IMR-90 (cell line): ENCODE results near the gene CCNB2. TPM values are rescaled to one million over a fixed set of nuclear protein-coding genes. Genes with fewer than 3 reads are reported as not detected.

Source experiments
- ATAC-seq: fragments of 200-7000 bp; cut with Tn5 transposase; 2 replicates; pipeline ENCODE4 v1.9.1; 2020; ENCODE audit warnings: low read depth, mild to moderate bottlenecking, moderate library complexity
- BruUV-seq: library from RNA; stranded (reverse); fragments of 400-500 nt; replicated peaks from 2 replicates; lab custom pipeline; 2021; lab: Mats Ljungman, UMichigan
- CTCF ChIA-PET: fragments of 300-600 bp; formaldehyde crosslinking; extraction: SDS; loops from one replicate; lab custom pipeline; 2021; ENCODE audit warnings: antibody characterized with exemption; lab: Yijun Ruan, JAX
- POLR2A ChIA-PET: fragments of 300-600 bp; sonication (Branson Sonifier 250); formaldehyde crosslinking; loops from one replicate; lab custom pipeline; 2022; ENCODE audit warnings: antibody characterized with exemption; ENCODE audit not compliant: unreplicated experiment; lab: Charles Lee
- DNase-seq: peaks from one replicate; pipeline ENCODE4 v3.0.0; 2013
- H2AFZ ChIP-seq: replicated peaks from 2 replicates; pipeline ENCODE3; 2013; ENCODE audit warnings: low read length, mild to moderate bottlenecking; ENCODE audit not compliant: poor library complexity
- H2AK5ac ChIP-seq: 2 replicates; pipeline ENCODE4 v1.6.1; 2013; ENCODE audit warnings: low read depth, low read length, inconsistent platforms
- H2AK9ac ChIP-seq: replicated peaks from 2 replicates; pipeline ENCODE3; 2013; ENCODE audit warnings: mild to moderate bottlenecking, low read depth, low read length, moderate library complexity; ENCODE audit not compliant: poor library complexity
- H2BK120ac ChIP-seq: 2 replicates; pipeline ENCODE4 v1.6.1; 2013; ENCODE audit warnings: low read depth, low read length, inconsistent platforms
- H2BK15ac ChIP-seq: 3 replicates; pipeline ENCODE4 v1.6.1; 2013; ENCODE audit warnings: low read depth, low read length, inconsistent platforms
- H2BK20ac ChIP-seq: 2 replicates; pipeline ENCODE4 v1.6.1; 2013; ENCODE audit warnings: low read depth, mild to moderate bottlenecking, inconsistent platforms, low read length, moderate library complexity
- H2BK5ac ChIP-seq: 2 replicates; pipeline ENCODE4 v1.6.1; 2013; ENCODE audit warnings: mild to moderate bottlenecking, low read depth, low read length, inconsistent platforms; ENCODE audit not compliant: poor library complexity, severe bottlenecking
- H3K14ac ChIP-seq: replicated peaks from 2 replicates; pipeline ENCODE4 v1.6.1; 2013; ENCODE audit warnings: low read depth, low read length, inconsistent platforms
- H3K18ac ChIP-seq: 2 replicates; pipeline ENCODE4 v1.6.1; 2013; ENCODE audit warnings: low read depth, low read length, control low read depth
- H3K23ac ChIP-seq: 2 replicates; pipeline ENCODE4 v1.6.1; 2013; ENCODE audit warnings: low read depth, low read length, inconsistent platforms
- H3K27ac ChIP-seq: 2 replicates; pipeline ENCODE4 v1.5.1; 2013; ENCODE audit warnings: mild to moderate bottlenecking, control low read depth, low read length; ENCODE audit not compliant: insufficient read depth
- H3K27me3 ChIP-seq: 2 replicates; pipeline ENCODE4 v1.6.1; 2013; ENCODE audit warnings: low read length; ENCODE audit not compliant: control insufficient read depth, insufficient read depth
- H3K36me3 ChIP-seq: 2 replicates; pipeline ENCODE4 v1.6.1; 2013; ENCODE audit warnings: low read length, mixed read lengths; ENCODE audit not compliant: control insufficient read depth, insufficient read depth
- H3K4ac ChIP-seq: 2 replicates; pipeline ENCODE4 v1.6.1; 2013; ENCODE audit warnings: low read depth, low read length, inconsistent platforms
- H3K4me1 ChIP-seq: 2 replicates; pipeline ENCODE4 v1.6.1; 2013; ENCODE audit warnings: low read length, mixed read lengths; ENCODE audit not compliant: control insufficient read depth, insufficient read depth
- H3K4me2 ChIP-seq: 2 replicates; pipeline ENCODE4 v1.6.1; 2013; ENCODE audit warnings: low read depth, mild to moderate bottlenecking, control low read depth, low read length, moderate library complexity
- H3K4me3 ChIP-seq: 2 replicates; pipeline ENCODE4 v1.5.1; 2013; ENCODE audit warnings: low read depth, mild to moderate bottlenecking, control low read depth, low read length, moderate library complexity; ENCODE audit not compliant: insufficient read depth
- H3K56ac ChIP-seq: 2 replicates; pipeline ENCODE4 v1.6.1; 2013; ENCODE audit warnings: low read length, inconsistent platforms; ENCODE audit not compliant: insufficient read depth; ENCODE audit errors: extremely low read depth
- H3K79me1 ChIP-seq, 2 experiments: 2 replicates each; pipeline ENCODE4 v1.6.1; 2013; ENCODE audit warnings: low read length in 2 of 2, inconsistent platforms in 1 of 2, low read depth in 1 of 2
- H3K9ac ChIP-seq: 2 replicates; pipeline ENCODE4 v1.6.1; 2013; ENCODE audit warnings: low read depth, low read length, control low read depth
- H3K9me1 ChIP-seq: 2 replicates; pipeline ENCODE4 v1.6.1; 2013; ENCODE audit warnings: low read length, inconsistent platforms; ENCODE audit not compliant: insufficient read depth
- H3K9me3 ChIP-seq: 2 replicates; pipeline ENCODE4 v1.6.1; 2013; ENCODE audit warnings: low read length; ENCODE audit not compliant: control insufficient read depth, insufficient read depth
- H4K20me1 ChIP-seq: 2 replicates; pipeline ENCODE4 v1.6.1; 2013; ENCODE audit warnings: low read length, inconsistent platforms; ENCODE audit not compliant: insufficient read depth
- H4K5ac ChIP-seq: 2 replicates; pipeline ENCODE4 v1.6.1; 2013; ENCODE audit warnings: mild to moderate bottlenecking, low read depth, low read length, control low read depth
- H4K8ac ChIP-seq, 2 experiments: 2 replicates each; pipeline ENCODE4 v1.6.1; 2013; ENCODE audit warnings: low read depth in 2 of 2, low read length in 2 of 2, control low read depth in 1 of 2, inconsistent platforms in 1 of 2
- H4K91ac ChIP-seq: 2 replicates; pipeline ENCODE4 v1.6.1; 2013; ENCODE audit warnings: low read depth, low read length, inconsistent platforms; ENCODE audit not compliant: insufficient read depth
- BHLHE40 ChIP-seq: fragments of 150-350 bp; IDR thresholded peaks from 2 replicates; pipeline ENCODE4 v1.6.1; 2016; ENCODE audit warnings: mild to moderate bottlenecking, low read depth, low read length
- CEBPB ChIP-seq: IDR thresholded peaks from 2 replicates; pipeline ENCODE4 v1.6.1; 2012; ENCODE audit warnings: low read depth, low read length, improper control_type of control experiment
- CHD1 ChIP-seq: IDR thresholded peaks from 2 replicates; pipeline ENCODE4 v1.6.1; 2012; ENCODE audit warnings: low read depth, low read length, improper control_type of control experiment
- CTCF ChIP-seq: conservative IDR thresholded peaks from 2 replicates; pipeline ENCODE4 v1.5.1; 2012; ENCODE audit warnings: mild to moderate bottlenecking, low read depth, low read length, improper control_type of control experiment
- ELK1 ChIP-seq: fragments of 150-350 bp; IDR thresholded peaks from 2 replicates; pipeline ENCODE4 v1.6.1; 2016; ENCODE audit warnings: low read depth, mild to moderate bottlenecking, low read length, moderate library complexity, borderline replicate concordance
- FOS ChIP-seq: fragments of 150-350 bp; IDR thresholded peaks from 2 replicates; pipeline ENCODE4 v1.6.1; 2016; ENCODE audit warnings: low read depth, low read length
- MAFK ChIP-seq: IDR thresholded peaks from 2 replicates; pipeline ENCODE4 v1.6.1; 2012; ENCODE audit warnings: low read depth, low read length, improper control_type of control experiment
- NFE2L2 ChIP-seq: fragments of 150-350 bp; IDR thresholded peaks from 2 replicates; pipeline ENCODE4 v1.6.1; 2016; ENCODE audit warnings: low read depth, mild to moderate bottlenecking, low read length
- RAD21 ChIP-seq: IDR thresholded peaks from 2 replicates; pipeline ENCODE4 v1.6.1; 2012; ENCODE audit warnings: low read length, improper control_type of control experiment
- RCOR1 ChIP-seq: IDR thresholded peaks from 2 replicates; pipeline ENCODE4 v1.6.1; 2012; ENCODE audit warnings: mild to moderate bottlenecking, low read length, improper control_type of control experiment; ENCODE audit not compliant: insufficient replicate concordance
- RFX5 ChIP-seq: IDR thresholded peaks from 2 replicates; pipeline ENCODE4 v1.8.0; 2012; ENCODE audit warnings: low read depth, mild to moderate bottlenecking, low read length, moderate library complexity
- WGBS, 2 experiments: methylation state at CpG; one replicate each; pipeline versions ENCODE4 v1.1.5 to v1.1.7; 2013; ENCODE audit warnings: missing lambda C conversion rate in 2 of 2; ENCODE audit not compliant: insufficient read length in 1 of 2; ENCODE audit errors: extremely low coverage in 2 of 2; 5-methylcytosine and 5-hydroxymethylcytosine counted together
- dilution Hi-C: fragments of 300-500 bp; cut with HindIII; formaldehyde crosslinking; loops from one replicate; pipeline ENCODE4 v1.14.3; 2018; ENCODE audit warnings: low sequenced_read_pairs; ENCODE audit not compliant: unreplicated experiment
- in situ Hi-C: fragments of 300-500 bp; cut with MboI; formaldehyde crosslinking; loops from 3 replicates; pipeline ENCODE4 v1.14.3; 2019; ENCODE audit warnings: low sequenced_read_pairs, inconsistent platforms, mixed read lengths
- intact Hi-C: fragments of 100-400 bp; cut with micrococcal nuclease; formaldehyde crosslinking; loops from 2 replicates; pipeline ENCODE4 v1.10.0; 2022
- polyA plus RNA-seq, 3 experiments: library from polyadenylated mRNA; depleted of rRNA; stranded (reverse); fragments of >200 nt; gene quantifications; 2 replicates each; pipeline ENCODE4 v1.2.3, GENCODE V29; 2012; ENCODE audit warnings: low replicate concordance in 1 of 3
- total RNA-seq: library from RNA; depleted of rRNA; stranded (reverse); fragments of >200 nt; gene quantifications from 2 replicates; pipeline ENCODE4 v1.2.3, GENCODE V29; 2012
- TF ChIP-seq, protein P1 (sequence below): fragments of 150-350 bp; IDR thresholded peaks from 2 replicates; pipeline ENCODE4 v1.6.1; 2017; ENCODE audit warnings: mild to moderate bottlenecking, antibody characterized with exemption, low read length, low read depth

Gene CCNB2
- total and polyA plus RNA-seq, 2 of the 4 experiments (the other 2 are of a cell fraction) = 52.5 to 54.6 TPM

GRCh38 chr15:59173194-59173593 lies 68.2 kb downstream of the CCNB2 start:
- DNase-seq = no peak
- H3K27me3 ChIP-seq = no peaks in the 10 kb centered on the region
- no peak overlapping the region for H3K9ac ChIP-seq
- no peak overlapping the region for H3K4me3 ChIP-seq
- intact Hi-C loops (no loop called here), in situ Hi-C loops (loop anchor here (10.0 kb wide), 1 partner anchor 202 kb away; the partner anchor contains the start of gene MYO1E), dilution Hi-C loops (no loop called here)
- no peak overlapping the region for H2BK120ac ChIP-seq
- H4K5ac ChIP-seq = no peak overlapping the region
- no peak overlapping the region for H3K27ac ChIP-seq
- no peak overlapping the region for H2AK9ac ChIP-seq
- TF ChIP-seq, protein P1, sequence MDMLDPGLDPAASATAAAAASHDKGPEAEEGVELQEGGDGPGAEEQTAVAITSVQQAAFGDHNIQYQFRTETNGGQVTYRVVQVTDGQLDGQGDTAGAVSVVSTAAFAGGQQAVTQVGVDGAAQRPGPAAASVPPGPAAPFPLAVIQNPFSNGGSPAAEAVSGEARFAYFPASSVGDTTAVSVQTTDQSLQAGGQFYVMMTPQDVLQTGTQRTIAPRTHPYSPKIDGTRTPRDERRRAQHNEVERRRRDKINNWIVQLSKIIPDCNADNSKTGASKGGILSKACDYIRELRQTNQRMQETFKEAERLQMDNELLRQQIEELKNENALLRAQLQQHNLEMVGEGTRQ = no peak
- TF ChIP-seq FOS = no peak
- no peak for TF ChIP-seq RAD21
- no peak for TF ChIP-seq MAFK
- no peak for TF ChIP-seq ELK1
- no peak for TF ChIP-seq RFX5
- TF ChIP-seq CTCF = no peak
- TF ChIP-seq RCOR1 = no peak
- no peak for TF ChIP-seq BHLHE40
- TF ChIP-seq CHD1 = no peak
- no peak for TF ChIP-seq NFE2L2
- TF ChIP-seq CEBPB = no peak
- no peak overlapping the region for H3K18ac ChIP-seq
- H2BK5ac ChIP-seq = no peak overlapping the region
- no peak overlapping the region for H3K23ac ChIP-seq
- no peak overlapping the region for H4K91ac ChIP-seq
- peaks cover 1 to 16% of the 10 kb centered on the region in 2 experiments; a peak in 1 of 4 replicates for H3K79me1 ChIP-seq
- no peak overlapping the region for H2AFZ ChIP-seq
- H4K8ac ChIP-seq = no peak overlapping the region
- BruUV-seq = no TSS peak
- H3K4me1 ChIP-seq = peaks cover 25% of the 10 kb centered on the region
- H4K20me1 ChIP-seq = peaks cover 11% of the 10 kb centered on the region
- H3K4ac ChIP-seq = no peak overlapping the region
- no peak overlapping the region for H2BK15ac ChIP-seq
- H2BK20ac ChIP-seq = no peak overlapping the region
- H3K4me2 ChIP-seq = no peak overlapping the region
- no peak for ATAC-seq
- H3K56ac ChIP-seq = no peak overlapping the region
- H3K14ac ChIP-seq = no peak overlapping the region
- POLR2A ChIA-PET = no interaction called here
- peaks cover 11% of the 10 kb centered on the region for H3K9me1 ChIP-seq
- no CpG with 5 or more reads among the region's 5 CpGs for WGBS, 2 experiments
- no peak overlapping the region for H2AK5ac ChIP-seq
- H3K9me3 ChIP-seq = no peaks in the 10 kb centered on the region
- peaks cover 14% of the 10 kb centered on the region for H3K36me3 ChIP-seq
- CTCF ChIA-PET = no interaction called here
